GOT3 (cell line): Measurements from ENCODE around the gene PRKCE.

Source experiments
- DNase-seq: peaks from one replicate; lab custom pipeline; 2025; ENCODE audit warnings: mixed read lengths; lab: John Stamatoyannopoulos, UW

Gene PRKCE

DNA sequence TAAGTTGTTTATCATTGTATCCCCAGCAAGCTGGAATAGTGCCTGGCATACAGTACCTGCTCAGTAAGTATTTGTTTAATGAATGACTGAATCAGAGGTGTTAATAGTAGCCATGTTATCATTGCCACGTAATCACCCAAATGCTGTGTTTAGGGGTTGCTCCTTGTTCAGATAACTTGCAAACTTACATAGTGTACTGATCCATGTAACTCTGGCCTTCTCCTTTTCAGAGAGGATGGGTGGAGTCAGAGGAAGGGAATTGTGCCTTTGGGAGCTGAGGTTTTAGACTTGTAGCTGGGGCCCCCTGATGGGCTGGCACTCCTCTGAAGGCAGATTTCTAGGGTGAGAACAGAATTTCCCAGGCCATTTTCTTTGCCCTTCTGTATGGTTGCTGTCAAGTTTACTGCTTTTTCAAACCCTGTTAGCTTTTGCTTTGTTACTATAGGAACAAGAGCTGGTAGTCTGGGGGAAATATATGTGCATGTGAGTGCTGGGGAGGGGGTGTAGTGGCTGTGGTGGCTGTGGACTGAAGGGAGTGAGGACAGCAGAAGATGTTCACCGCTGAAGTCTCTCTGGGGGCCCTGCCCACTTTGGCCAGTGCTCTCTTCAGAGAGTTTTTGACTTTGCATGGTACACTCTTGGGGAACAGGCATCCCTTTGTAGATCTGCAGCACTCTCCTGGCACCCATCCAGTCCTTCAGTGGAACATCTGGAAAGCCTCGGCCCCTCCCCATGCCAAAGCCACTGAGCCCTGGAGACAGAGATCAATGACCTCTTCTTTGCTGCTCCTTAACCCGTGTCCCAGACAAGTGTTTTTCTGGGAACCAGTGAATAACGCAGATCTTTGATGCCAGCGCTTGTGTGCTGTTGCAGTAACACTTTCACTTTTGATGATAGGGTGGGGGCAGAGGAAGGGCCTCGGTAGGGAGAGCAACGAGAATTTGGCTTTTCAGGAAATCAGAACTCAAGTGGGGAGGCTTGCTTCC, 209.0 kb downstream of the PRKCE start:
- no peak for DNase-seq

DNA sequence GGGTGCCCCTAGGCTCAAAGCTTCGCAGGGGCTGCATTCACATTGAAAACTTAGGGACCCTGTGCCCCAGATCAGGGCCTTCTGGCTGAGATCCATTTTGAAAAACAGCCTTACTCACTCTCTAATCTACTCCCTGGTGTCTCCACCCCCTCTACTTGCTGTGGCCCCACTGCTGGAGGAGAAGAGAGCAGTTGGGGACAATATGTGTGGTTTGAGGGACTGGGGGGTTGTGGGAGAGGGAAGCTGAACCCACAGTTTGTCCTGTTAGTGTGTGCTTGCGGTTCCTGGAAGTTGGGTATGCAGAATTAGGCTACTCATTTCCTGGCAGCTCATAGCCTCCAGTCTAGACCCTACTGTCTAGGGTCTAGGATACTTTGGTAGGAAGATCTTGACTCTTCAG, 211.4 kb downstream of the PRKCE start:
- DNase-seq = no peak

DNA sequence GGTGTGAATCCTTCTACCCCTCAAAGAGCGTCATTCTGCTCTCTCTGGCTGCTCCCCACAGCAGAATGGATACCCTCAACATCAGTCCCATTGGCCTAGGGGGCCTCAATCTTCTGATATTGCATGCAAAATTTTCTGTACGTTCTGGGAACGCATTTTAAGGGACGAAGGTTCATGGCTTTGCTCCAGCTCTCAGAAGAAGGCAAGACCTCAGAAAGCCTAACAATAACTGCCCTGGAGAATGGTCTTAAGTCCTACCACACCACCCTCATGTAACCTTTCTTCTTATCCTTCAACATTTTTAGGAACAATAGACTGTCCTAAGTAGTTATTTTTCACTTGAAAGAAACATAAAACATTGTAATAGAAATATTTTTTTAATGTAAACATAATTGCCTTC, 212.6 kb downstream of the PRKCE start:
- no peak for DNase-seq

DNA sequence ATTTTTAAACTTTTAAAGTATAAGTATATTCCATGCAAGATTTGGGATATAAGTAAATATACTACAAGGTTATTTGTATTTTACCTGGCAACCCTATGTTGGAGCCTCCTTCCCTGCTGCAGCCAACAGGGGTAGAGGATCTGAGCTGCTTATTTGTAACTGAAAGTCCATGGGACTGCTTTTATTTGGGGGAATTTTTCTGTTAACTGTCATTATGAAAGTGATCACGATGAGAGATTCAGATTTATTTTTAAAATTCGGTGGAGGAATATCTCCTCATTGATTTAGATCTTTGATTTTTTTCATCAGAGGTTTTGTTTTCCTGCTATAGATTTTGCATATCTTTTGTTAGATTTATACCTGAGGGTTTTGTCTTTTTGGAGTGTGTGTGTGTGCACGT, 215.9 kb downstream of the PRKCE start:
- DNase-seq = no peak

DNA sequence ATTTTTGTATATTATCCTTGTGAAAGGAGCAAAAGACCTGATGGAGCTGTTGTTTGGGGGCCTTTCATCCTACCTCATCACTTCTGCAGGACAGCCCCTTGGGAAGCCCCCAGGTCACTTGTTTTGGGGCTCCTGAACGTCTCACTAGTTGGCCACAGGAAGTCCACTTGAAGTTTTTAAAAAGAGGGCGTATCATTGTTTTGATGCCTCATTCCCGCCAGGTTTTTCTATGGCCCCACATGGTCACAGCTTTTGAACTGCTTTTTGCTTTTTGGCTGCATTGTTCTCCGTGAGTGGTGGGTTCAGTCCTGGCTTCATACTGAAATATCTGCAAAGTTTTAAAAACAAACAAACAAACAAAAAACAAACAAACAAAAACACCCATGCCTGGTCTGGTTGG, 216.3 kb downstream of the PRKCE start:
- no peak for DNase-seq

DNA sequence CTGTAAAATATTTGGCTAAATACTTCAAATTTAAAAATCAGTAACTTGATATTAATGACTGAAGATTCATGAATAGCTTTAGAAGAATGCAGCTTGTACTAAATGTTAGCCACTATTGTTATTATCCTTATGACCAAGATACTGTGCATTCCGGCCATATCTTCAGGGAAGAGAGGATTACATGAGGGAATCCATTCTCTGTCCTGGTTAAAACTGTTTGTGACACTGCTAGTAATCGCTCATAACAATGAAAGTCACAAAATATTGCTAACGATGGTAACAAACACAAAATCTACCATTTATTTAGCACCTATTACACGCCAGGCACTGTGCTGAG, 217.7 kb downstream of the PRKCE start:
- DNase-seq = no peak

DNA sequence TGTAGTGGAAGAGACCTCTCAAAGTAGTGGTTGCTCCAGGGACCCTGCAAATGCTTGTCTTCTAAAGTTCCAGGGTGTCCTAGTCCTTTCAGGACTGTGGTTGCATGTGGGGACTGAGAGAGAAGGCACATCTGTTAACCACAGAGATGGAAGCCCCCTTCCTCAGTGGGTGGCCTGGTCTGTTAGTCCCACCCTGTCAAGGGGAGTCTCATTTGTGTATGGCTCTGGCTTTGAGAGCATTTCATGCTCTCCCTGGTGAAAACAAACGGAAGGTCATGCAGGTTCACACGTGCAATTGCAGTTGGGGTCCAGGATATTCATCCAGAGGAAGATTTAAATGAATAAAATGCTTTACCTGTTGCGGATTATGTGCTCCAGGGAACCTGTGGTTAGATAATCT, 219.6 kb downstream of the PRKCE start:
- no peak for DNase-seq

DNA sequence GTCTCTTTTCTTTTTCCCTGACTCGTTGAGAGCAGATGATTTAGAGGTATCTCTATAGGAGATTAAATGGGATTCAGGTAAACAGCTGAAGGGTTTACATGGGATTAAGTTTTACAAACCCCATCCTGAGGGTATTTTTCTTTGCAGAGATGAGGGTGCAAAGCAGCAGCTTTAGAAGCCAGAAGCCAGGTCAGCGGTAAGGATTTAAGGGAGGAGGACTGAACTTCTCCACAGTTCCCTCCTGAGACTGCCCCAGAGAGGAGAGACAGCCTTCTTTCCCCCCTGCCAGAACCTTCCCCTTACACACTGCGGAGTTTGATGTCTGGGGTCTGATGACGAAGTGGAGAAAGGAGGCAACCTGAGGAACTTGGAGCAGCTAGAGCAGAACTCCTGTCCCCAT, 220.1 kb downstream of the PRKCE start:
- no peak for DNase-seq

DNA sequence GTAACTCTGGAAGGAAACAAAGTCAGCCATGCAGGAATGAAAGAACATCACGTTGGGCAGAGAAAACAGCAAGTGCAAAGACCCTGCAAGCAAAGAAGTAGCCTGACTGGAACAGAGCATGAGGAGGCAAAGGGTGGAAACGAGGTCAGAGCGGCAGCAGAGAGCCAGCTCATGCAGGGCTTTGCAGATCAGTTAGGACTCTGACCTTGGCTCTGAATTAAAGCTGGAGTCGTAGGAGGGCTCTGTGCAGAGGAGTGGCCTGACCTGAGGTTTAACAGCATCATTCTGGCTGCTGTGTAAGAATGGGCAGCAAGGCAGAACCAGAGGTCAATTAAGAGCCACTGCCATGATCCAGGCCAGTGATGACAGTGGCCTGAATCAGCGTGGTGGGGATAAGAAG, 220.7 kb downstream of the PRKCE start:
- no peak for DNase-seq

DNA sequence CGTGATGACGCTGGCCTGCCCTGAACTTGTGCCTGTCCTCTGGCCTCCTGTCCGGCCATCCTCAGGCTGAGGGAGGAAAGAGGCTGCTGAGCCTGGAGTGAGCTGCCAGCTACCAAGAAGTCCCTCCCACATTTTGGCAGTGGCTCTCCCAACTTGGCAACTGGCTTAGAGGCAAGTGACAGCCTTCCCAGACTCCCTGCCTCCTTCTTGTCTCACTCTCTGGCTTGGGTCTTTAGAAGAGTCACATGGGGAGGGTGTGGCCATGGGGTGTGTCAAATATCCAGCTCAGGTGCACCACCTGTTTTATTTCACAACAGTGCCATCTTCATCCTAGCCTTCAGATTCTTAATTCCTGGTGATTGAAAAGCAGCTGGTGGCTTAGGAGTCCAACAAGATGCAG, 222.9 kb downstream of the PRKCE start:
- no peak for DNase-seq

DNA sequence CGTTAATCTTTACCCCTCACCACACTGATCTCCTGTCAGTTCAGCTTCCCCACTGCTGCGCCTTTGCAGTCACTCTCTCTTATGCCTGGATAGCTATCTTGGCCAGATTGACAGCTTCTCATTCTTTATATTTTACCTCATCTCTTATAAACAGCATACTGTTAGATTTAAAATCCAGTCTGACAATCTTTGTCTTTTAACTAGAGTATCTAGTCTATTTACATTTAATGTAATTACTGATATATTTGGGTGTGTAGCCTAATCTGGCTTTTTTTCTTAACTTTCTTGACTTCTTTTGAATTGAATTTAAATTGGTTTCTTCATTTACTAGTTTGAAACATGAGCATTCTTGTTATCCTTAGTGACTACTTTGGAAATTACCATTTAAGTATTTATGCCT, 225.1 kb downstream of the PRKCE start:
- no peak for DNase-seq

DNA sequence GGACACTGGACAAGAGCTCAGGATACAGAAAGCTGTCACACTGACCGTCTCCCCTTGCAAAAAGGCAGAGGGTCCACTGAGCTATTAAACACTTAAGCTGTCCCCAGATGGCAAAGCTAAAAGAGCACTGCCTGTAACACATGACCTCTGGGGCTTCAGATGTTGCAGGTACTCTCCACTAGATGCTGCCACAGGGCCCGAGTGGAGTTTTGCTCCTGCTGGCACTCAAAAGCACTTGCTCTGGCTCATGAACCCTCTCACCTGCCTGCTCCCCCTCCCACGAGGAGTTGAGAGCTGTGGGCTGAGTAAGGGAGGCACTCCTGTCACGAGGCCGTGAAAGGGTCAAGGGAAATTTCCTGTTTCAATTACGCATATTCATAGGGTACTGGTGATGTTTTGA, 227.9 kb downstream of the PRKCE start:
- DNase-seq = no peak

DNA sequence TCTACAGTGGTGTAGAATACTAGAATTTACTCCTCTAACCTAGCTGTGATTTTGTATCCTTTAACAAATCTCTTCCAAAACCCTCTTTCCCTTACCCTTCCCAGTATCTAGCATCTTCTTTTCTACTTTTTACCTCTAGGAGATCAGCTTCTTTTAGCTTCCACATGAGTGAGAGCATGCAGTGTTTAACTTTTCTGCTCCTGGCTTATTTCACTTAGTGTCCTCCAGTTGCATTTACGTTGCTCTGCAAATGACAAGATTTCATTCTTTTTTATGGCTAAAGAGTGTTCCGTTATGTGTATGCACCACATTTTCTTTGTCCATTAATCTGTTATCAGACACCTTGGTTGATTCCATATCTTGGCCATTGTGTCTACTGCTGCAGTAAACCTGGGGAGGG, 228.5 kb downstream of the PRKCE start:
- DNase-seq = no peak

DNA sequence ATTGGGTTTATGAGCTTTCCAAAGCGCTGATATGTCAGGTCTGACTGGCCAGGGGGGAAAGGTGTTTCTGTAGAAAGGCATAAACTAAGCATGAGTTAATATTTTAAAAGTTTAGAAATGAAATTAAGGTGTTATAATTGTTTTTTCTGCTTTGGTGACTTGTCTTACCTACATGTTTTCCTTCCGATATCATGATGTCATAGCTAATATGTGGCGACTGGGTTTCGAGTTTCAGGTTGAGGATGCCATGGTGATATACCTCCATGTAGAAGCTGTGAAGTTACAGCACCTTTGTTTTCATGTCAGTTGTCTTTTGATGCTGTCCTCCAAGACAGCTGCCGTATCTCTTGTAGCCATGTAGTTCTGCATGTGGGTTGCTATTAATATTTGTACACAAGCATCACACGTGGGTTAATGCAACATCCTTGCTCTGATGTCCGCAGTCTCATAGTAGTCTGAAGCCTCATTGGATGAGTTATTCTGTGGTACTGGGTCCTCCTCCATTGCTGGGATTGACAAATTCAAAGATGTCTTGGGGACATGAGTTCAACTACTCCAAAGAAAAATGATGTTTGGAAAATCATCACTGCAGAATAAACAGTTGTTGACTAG, 230.6 kb downstream of the PRKCE start:
- DNase-seq = no peak

DNA sequence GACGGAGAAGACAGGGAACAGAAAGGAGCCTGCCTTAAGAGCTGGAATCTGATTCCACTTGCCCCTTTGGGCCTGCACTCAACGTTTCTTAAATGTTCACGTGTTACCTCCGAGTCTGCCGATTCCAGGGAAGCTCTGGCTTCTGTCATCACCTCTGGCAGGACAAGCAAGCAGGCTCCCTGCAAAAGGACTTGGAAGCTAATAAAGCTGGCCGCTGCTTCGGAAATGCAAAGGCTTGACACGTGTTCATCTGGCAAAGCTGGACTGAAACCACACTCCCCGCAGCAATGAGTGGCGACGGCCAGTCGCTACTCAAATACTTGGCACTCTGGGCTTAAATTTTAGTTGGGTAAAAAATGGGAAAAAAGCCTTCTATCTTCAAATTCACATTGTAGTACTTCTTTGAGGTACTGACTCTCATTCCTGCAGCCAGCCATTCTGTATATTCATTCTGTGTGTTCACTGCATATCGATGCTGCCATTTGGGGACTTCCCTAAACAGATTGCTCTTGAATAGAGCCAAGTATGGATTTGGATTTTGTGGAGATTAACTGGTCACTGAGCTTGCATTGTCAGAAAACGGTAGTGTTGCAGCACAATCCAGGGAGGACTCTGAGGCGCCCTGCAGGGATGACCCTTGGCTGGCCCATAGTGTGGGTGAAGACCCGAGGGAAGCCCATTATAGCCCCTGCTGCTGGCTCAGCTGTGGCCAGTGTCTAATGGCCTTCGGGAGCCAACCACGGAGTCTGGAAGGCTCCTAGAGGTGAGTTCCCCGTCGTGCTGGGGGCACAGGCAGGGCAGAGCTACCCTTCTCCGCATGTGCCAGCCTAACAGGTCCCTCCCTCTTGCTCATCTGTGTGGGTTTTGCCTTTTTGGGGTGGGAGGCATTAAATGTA, 231.5 kb downstream of the PRKCE start:
- DNase-seq = no peak

DNA sequence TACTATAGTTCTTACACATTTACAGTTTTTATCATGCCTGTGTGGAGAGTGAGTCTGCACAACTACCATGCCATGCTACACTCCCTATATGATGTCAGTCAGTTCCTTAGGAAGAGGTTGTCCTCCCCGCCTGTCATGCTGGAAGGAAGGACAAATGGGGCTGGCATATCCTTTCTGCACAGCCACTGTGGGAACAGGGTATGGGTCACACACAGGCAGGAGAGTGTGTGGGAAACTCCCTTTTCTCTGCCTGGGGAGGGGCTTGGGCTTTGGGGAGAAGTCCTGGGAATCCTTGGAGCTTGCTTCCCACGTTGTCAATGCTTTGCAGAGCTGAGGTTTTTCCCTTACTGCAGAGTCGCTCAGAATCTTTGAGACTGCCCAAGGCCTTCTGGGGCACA, 232.1 kb downstream of the PRKCE start:
- DNase-seq = no peak

DNA sequence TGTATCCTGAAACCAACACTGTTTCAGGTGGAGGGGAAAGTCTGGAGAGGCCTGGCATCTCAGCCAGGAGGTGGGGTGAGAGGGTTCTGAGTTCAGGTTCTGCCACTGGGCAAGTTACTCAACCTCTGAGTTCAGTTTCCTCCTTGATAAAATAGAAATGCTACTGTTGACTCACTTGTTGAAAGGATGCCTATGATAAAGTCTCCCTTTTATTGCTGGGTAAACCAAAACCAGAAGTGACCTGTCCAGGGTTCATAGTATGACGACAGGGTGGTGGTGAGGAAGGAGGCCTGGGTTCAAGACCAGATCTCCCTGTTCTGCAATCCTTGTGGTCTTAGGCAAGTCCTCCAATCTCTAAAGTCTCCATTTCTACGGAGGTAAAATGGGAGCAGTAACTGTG, 232.7 kb downstream of the PRKCE start:
- DNase-seq = no peak

DNA sequence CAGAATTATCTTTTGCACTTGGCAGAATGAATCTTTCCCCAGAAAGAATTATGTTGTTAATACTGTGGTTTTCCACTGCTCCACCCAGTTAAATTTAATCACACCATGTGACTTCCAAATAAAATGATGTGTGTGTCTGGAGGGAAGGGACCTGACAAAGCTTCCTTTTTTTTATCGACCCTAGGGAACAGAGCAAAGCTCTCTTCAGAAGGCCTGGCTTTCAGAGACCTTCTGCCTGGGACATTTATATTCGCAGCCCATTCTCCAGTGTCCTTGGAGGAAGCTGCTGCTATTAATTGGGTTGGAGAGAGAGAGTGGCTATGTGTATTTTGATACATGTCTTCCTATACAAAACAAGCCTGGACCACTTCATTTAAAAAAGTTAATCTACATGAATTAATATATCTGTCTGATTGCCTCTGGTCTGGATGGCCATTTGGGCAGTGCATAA, 233.7 kb downstream of the PRKCE start:
- no peak for DNase-seq

DNA sequence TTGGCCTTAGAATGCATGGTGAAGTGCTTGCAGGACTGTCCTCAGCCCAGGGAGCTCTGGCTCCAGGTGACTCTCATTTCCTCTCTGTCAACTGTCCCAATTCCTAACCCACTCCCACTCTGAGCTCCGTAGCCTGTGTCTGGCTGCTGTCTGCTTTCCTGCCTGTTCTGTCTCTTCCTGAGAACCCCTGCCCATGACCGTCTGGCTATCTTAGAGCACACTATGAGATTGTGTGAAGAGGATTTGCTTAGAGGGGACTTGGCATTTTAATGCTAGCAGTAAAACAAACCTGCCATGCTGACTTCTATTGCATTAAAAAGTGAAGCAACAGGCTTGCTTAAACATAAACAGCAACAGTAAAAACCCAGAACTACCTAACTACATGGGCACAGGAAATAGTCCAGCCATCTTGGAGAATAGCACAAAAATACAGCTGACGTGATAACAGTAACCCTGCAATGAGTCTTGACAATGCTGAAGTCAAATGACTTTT, 234.7 kb downstream of the PRKCE start:
- no peak for DNase-seq

DNA sequence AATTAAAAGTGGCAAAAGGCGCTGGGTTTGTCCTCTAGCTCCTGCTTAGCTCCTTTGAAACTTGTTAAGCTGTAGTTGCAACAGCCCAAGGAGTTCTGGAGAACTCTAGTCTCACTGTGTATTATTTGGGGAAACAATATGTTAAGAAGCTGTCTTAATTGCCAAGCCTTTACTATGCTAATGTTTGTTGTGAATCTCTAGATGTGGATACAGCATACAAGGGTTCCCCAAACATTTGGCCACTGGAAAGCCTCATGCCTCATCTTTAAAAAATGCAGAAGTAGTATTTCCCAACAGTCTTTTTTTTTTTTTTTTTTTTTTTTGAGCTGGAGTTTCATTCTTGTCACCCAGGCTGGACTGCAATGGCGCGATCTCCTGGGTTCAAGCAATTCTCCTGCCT, 236.7 kb downstream of the PRKCE start:
- DNase-seq = no peak

DNA sequence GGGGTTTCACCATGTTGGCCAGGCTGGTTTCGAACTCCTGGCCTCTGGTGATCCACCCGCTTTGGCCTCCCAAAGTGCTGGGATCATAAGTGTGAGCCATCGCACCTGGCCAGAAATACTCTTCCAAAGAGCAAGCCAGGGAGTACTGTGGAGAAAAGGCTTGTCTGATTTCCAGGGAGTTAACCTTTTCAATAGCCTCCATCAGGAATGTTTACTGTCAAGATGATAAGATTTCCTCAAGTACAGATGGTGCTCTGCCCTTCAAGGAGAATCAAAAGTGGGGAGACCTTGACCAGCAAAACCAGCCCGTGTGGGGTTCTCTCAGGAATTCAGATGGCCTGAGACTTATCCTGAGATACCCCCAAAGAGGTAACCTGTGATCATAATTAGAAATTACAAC, 237.2 kb downstream of the PRKCE start:
- DNase-seq = no peak

DNA sequence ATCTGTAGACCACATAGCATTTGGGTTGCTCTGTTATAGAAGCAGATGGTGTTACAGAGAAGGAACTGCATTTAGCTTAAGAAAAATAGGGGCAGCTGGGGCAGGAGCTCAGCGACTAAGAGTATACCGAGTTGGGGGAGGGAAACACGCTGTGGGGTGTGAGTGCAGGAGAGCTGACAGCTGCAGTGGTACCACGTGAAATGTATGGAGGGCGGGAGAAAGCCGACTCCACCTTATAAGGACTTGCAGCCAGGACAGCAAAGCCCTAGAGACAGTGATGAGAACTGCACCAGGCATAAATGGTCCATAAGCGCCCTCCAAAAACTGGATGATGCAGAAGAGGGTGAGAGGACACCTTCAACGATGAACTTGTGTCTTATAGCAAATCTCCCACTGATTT, 237.6 kb downstream of the PRKCE start:
- no peak for DNase-seq
